ENCODE measurements around the gene STARD13.

STARD13 gene

GRCh38 chr13:33146843-33147611, 138.5 kb downstream of the STARD13 start:
- TF ChIP-seq CTCF (IDR thresholded peaks at IDR 0.05; ENCODE audit: control insufficient read depth, insufficient read depth, low read depth, low read length, missing control alignments) = no peak
- DNase-seq (ENCODE audit: low read depth) = no peak
- H3K4me3 ChIP-seq (ENCODE audit: control insufficient read depth, low read depth, low read length) = no peak overlapping the region

DNA sequence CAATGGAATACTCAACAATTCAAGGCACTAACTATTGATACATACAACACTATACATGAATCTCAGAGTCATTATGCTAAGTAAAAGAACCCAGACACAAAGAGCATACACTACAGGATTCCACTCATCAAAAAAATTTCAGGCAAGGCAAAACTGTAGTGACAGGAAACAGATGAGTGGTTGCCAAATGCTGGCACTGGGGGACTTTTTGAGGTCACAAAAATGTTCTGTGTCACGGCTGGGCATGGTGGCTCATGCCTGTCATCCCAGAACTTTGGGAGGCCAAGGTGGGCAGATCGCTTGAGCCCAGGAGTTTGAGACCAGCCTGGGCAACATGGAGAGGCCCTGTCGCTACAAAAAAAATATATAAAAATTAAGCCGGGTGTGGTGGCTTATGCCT, 139.9 kb downstream of the STARD13 start:
- TF ChIP-seq CTCF (IDR thresholded peaks at IDR 0.05; ENCODE audit: control insufficient read depth, insufficient read depth, low read depth, low read length, missing control alignments) = no peak
- H3K4me3 ChIP-seq (ENCODE audit: control insufficient read depth, low read depth, low read length) = no peak overlapping the region
- DNase-seq (ENCODE audit: low read depth) = no peak

GRCh38 chr13:33144358-33144784, 141.2 kb downstream of the STARD13 start:
- DNase-seq (ENCODE audit: low read depth) = no peak
- no peak for TF ChIP-seq CTCF (IDR thresholded peaks at IDR 0.05; ENCODE audit: control insufficient read depth, insufficient read depth, low read depth, low read length, missing control alignments)
- H3K4me3 ChIP-seq (ENCODE audit: control insufficient read depth, low read depth, low read length) = no peak overlapping the region

DNA sequence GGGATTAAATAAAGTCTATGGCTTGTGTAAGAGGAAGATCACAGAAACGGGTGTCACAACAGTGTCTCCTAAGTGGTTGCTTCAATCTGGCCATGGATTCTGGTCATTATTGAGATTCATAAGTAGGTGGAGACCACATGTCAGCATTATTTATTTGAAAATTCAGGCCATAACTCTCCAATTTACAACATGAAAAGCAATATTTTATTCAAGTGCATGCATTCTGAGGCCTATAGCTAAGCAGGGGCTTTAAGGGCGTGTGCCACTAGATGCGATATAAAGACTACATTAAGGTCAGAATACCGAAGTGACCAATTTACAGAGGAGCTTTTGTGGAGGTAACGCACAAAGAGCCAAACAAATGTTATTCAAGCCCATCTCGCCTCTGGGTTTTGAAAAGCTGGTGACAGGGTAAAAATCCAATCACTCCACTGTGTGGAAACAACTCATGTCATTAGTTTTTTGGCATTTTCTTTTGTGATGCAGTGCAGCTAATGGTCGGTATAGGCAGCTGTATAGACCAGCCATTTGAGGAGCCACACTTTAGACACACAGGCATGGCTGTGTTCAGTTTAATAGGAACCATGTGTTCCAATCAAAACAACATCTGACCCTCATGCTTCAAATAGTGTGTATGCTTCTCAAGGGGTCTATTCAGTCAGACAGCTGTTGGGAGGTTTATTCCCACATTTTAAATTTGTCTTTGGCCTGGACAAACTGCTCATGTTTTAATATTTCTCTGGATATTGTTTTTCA, 145.6 kb downstream of the STARD13 start:
- DNase-seq (ENCODE audit: low read depth) = no peak
- no peak for TF ChIP-seq CTCF (IDR thresholded peaks at IDR 0.05; ENCODE audit: control insufficient read depth, insufficient read depth, low read depth, low read length, missing control alignments)

DNA sequence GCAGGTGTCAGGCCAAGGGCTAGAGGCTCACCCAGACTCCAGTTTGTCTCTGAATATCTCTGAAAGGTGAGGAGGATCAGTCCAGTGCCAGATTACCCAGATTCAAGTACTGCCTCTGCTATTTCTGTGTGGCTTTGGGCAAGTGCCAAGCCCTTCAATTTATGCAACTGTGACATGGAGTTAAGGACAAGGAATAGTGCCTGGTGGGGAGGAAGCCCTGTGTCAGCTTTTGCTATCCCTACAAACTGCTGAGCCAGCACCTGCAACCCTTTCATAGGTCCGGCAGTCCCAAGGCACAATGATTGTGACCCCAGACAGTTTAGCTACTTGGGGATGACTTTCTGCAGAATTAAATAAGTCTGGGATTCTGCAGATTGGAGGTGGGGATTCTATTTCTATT, 146.4 kb downstream of the STARD13 start:
- no peak for DNase-seq (ENCODE audit: low read depth)
- no peak for TF ChIP-seq CTCF (IDR thresholded peaks at IDR 0.05; ENCODE audit: control insufficient read depth, insufficient read depth, low read depth, low read length, missing control alignments)
- no peak overlapping the region for H3K4me3 ChIP-seq (ENCODE audit: control insufficient read depth, low read depth, low read length)

More for the DNA sequence above, 145.6 kb downstream of the STARD13 start:
- H3K4me3 ChIP-seq (ENCODE audit: control insufficient read depth, low read depth, low read length) = no peak overlapping the region

DNA sequence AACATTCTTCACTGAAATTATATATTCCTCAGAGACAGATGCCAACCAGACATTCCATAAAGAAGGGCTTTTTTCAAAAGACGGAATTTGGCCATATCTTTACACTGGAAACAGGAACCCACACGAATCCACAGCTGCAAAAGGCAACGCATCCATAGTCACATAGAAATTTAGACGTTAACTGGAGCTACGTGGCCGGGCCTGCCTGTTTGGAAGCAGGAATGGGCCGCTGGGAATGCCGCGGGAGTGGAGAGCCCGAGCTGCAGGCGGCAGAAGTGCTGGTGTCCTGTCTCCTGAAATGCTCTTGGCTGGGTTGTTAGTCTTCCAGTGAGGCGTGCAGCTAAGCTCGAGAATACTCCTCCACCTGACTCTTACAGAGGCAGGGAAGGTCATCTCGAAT, 147.1 kb downstream of the STARD13 start:
- no peak overlapping the region for H3K4me3 ChIP-seq (ENCODE audit: control insufficient read depth, low read depth, low read length)
- no peak for TF ChIP-seq CTCF (IDR thresholded peaks at IDR 0.05; ENCODE audit: control insufficient read depth, insufficient read depth, low read depth, low read length, missing control alignments)

More for the DNA sequence above, 147.1 kb downstream of the STARD13 start:
- no peak for DNase-seq (ENCODE audit: low read depth)
